HG03064 (cell line): ENCODE results near the gene LIPG.
"Not testable (repeated sequence)": the region's sequence is repeated elsewhere in the genome, so short reads cannot be mapped to it uniquely, and the experiment has no call there.

Source experiments
- ATAC-seq: cut with Tn5 transposase; IDR thresholded peaks from one replicate; pipeline ENCODE4 v1.9.1; 2021; ENCODE audit warnings: low read depth; ENCODE audit not compliant: unreplicated experiment

LIPG gene

GRCh38 chr18:49561289-49562193, at the start of gene LIPG:
Gene LIPG (plus strand): TSS chr18:49562057. CDS start chr18:49562309, 252 bp downstream.
- ATAC-seq: peak; percentile 54

GRCh38 chr18:49512876-49513275, 49.0 kb upstream of the LIPG start:
- not testable (repeated sequence) for ATAC-seq

GRCh38 chr18:49514577-49514976, 47.3 kb upstream of the LIPG start:
- no peak for ATAC-seq

- ATAC-seq: not testable (repeated sequence)
Measured at GRCh38 chr18:49515003-49515402, 46.9 kb upstream of the LIPG start.

- no peak for ATAC-seq
Measured at GRCh38 chr18:49515516-49515915, 46.3 kb upstream of the LIPG start.

- no peak for ATAC-seq
Measured at GRCh38 chr18:49517483-49517882, 44.4 kb upstream of the LIPG start.

- ATAC-seq: no peak
Measured at GRCh38 chr18:49519101-49519971, 42.5 kb upstream of the LIPG start.

- no peak for ATAC-seq
Measured at GRCh38 chr18:49520661-49521145, 41.2 kb upstream of the LIPG start.

- ATAC-seq: no peak
Measured at GRCh38 chr18:49521216-49521835, 40.5 kb upstream of the LIPG start.

GRCh38 chr18:49523580-49524093, 38.2 kb upstream of the LIPG start:
- not testable (repeated sequence) for ATAC-seq

- no peak for ATAC-seq
Measured at GRCh38 chr18:49524349-49524748, 37.5 kb upstream of the LIPG start.

GRCh38 chr18:49524951-49525350, 36.9 kb upstream of the LIPG start:
- ATAC-seq: no peak

- no peak for ATAC-seq
Measured at GRCh38 chr18:49525981-49526380, 35.9 kb upstream of the LIPG start.

- ATAC-seq: no peak
Measured at GRCh38 chr18:49527631-49528327, 34.1 kb upstream of the LIPG start.

GRCh38 chr18:49529596-49529995, 32.3 kb upstream of the LIPG start:
- ATAC-seq: no peak

- no peak for ATAC-seq
Measured at GRCh38 chr18:49531678-49532153, 30.1 kb upstream of the LIPG start.

GRCh38 chr18:49534846-49535601, 26.8 kb upstream of the LIPG start:
- no peak for ATAC-seq

GRCh38 chr18:49537232-49537896, 24.5 kb upstream of the LIPG start:
- ATAC-seq: no peak

- ATAC-seq: no peak
Measured at GRCh38 chr18:49544362-49544761, 17.5 kb upstream of the LIPG start.
